Bronchial epithelial cell (primary cell): ENCODE data around the gene JMJD1C. TPM values are rescaled to one million over a fixed set of nuclear protein-coding genes. Genes with fewer than 3 reads are reported as not detected.
A peak's percentile ranks its signal among the peaks of the same experiment; 100 is the strongest.

Experiments used
- DNase-seq: peaks from one replicate; pipeline ENCODE4 v3.0.0-alpha.2; 2010; ENCODE audit warnings: low read depth
- FAIRE-seq: peaks from 2 replicates; lab custom pipeline; 2011; peaks lifted over from hg19 to GRCh38; lab: Jason Lieb, UNC
- H3K27me3 ChIP-seq: 2 replicates; pipeline ENCODE4 v1.5.1; 2011; ENCODE audit warnings: low read length; ENCODE audit not compliant: control insufficient read depth, insufficient read depth
- H3K36me3 ChIP-seq: 2 replicates; pipeline ENCODE4 v1.5.1; 2011; ENCODE audit warnings: low read length; ENCODE audit not compliant: control insufficient read depth, insufficient read depth
- H3K4me3 ChIP-seq: 2 replicates; pipeline ENCODE4 v1.5.1; 2011; ENCODE audit warnings: mild to moderate bottlenecking, low read depth, low read length, control low read depth
- total RNA-seq: library from RNA; depleted of rRNA; stranded (reverse); fragments of >200 nt; gene quantifications from 2 replicates; pipeline ENCODE4 v1.2.1, GENCODE V29; 2014
- TF ChIP-seq, protein P1 (sequence below): IDR thresholded peaks from 2 replicates; pipeline ENCODE4 v1.5.1; 2011; ENCODE audit warnings: mild to moderate bottlenecking, moderate library complexity, low read length, control low read depth, inconsistent platforms; ENCODE audit not compliant: insufficient read depth, severe bottlenecking

The JMJD1C gene, protein sequence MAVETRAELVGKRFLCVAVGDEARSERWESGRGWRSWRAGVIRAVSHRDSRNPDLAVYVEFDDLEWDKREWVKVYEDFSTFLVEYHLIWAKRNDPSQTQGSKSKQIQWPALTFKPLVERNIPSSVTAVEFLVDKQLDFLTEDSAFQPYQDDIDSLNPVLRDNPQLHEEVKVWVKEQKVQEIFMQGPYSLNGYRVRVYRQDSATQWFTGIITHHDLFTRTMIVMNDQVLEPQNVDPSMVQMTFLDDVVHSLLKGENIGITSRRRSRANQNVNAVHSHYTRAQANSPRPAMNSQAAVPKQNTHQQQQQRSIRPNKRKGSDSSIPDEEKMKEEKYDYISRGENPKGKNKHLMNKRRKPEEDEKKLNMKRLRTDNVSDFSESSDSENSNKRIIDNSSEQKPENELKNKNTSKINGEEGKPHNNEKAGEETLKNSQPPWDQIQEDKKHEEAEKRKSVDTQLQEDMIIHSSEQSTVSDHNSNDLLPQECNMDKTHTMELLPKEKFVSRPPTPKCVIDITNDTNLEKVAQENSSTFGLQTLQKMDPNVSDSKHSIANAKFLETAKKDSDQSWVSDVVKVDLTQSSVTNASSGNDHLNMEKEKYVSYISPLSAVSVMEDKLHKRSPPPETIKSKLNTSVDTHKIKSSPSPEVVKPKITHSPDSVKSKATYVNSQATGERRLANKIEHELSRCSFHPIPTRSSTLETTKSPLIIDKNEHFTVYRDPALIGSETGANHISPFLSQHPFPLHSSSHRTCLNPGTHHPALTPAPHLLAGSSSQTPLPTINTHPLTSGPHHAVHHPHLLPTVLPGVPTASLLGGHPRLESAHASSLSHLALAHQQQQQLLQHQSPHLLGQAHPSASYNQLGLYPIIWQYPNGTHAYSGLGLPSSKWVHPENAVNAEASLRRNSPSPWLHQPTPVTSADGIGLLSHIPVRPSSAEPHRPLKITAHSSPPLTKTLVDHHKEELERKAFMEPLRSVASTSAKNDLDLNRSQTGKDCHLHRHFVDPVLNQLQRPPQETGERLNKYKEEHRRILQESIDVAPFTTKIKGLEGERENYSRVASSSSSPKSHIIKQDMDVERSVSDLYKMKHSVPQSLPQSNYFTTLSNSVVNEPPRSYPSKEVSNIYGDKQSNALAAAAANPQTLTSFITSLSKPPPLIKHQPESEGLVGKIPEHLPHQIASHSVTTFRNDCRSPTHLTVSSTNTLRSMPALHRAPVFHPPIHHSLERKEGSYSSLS (N-terminal part only)
- 61.8 and 72.1 TPM in 2 replicates for total RNA-seq

DNA sequence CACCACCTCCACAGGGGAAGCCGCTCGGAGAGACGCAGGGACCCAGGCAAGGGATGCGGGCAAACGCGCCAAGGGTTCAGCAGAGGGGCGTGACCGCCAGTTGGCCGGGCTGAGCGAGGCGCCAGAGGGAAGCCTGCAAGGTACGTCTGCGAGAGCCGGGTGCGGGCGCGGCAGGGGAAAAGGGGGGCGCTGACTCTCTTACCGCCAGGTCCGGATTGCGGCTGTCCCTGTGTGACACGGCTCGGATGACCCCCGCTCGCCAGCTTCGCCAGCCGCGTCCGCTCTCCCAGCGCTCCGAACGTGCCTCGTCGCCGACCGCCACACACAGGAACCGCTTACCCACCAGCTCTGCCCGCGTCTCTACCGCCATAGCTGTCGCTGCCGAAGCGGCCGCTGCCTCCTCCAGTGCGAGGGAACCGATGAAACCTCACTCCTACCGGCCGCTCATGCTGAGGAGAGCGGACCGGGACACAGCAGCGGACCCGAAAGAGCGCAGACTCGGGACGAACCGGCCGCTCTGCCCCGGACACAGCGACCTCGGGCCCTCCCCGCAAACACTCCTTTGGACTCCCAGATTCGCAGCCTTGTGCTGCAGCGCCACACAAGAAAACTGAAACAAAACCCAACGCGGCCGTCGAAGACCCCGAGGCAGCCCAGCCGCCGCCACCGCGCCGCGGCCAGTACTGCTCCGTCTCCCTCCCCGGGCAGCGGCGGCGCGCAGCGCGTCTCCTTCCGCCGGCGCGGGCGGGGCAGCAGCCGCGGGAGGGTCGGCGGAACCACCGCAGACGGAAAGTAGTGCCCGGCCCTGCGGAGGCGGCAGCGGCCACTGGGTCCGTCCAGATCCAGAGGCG is at the start of gene JMJD1C:
JMJD1C (minus strand) TSS at position 685 of the 851 bp plus-strand sequence; CDS start at position 370, 315 bp downstream.
- Histone ChIP-seq H3K36me3 (no peaks in the 10 kb centered on the region), H3K27me3 (no peaks in the 10 kb centered on the region), H3K4me3 (peak within 1 kb of the TSS; percentile 99)
- no peak for FAIRE-seq
- TF ChIP-seq, protein P1, sequence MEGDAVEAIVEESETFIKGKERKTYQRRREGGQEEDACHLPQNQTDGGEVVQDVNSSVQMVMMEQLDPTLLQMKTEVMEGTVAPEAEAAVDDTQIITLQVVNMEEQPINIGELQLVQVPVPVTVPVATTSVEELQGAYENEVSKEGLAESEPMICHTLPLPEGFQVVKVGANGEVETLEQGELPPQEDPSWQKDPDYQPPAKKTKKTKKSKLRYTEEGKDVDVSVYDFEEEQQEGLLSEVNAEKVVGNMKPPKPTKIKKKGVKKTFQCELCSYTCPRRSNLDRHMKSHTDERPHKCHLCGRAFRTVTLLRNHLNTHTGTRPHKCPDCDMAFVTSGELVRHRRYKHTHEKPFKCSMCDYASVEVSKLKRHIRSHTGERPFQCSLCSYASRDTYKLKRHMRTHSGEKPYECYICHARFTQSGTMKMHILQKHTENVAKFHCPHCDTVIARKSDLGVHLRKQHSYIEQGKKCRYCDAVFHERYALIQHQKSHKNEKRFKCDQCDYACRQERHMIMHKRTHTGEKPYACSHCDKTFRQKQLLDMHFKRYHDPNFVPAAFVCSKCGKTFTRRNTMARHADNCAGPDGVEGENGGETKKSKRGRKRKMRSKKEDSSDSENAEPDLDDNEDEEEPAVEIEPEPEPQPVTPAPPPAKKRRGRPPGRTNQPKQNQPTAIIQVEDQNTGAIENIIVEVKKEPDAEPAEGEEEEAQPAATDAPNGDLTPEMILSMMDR, result no peak
- peak; percentile 52 for DNase-seq

DNA sequence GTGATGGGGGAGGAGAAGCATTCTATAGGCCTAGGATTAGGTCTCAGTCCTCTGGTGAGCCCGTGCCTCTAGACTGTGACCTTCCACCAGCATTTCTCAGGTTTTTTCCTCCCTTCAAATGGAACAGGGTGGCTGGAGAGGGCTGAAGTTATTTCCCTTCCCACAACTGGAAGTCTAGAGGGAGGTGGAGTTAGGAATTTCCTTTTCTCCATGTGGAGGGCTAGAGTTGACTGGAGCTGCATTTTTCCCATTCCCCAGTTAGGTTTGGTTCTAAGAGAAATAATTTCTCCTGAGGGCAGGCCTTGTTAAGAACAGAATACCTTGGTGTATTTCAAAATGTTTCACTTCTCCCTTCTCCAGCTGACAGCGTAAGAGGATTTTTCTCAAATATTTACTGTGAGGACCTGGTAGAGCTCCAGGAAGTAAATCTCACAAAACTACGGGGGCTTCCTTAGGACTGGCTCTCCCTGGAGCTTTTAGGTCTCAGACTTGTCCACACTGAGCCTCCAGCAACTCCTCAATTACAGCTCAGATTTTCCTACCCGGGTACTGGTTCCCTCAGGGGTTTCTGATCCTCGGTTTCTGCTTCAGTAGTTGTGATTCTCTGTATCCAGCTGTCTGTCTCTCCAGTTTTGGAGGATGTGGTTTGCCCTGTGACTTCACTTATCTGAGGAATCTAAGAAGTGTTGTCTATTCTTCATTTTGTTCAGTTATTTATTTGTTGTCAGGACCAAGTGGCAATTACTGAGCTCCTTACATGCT is 49.4 kb upstream of the JMJD1C start:
- Histone ChIP-seq H3K27me3 (no peaks in the 10 kb centered on the region), H3K4me3 (no peak overlapping the region), H3K36me3 (no peaks in the 10 kb centered on the region)
- DNase-seq, result peak; percentile 26
- TF ChIP-seq, protein P1, result no peak
- FAIRE-seq, result no peak

DNA sequence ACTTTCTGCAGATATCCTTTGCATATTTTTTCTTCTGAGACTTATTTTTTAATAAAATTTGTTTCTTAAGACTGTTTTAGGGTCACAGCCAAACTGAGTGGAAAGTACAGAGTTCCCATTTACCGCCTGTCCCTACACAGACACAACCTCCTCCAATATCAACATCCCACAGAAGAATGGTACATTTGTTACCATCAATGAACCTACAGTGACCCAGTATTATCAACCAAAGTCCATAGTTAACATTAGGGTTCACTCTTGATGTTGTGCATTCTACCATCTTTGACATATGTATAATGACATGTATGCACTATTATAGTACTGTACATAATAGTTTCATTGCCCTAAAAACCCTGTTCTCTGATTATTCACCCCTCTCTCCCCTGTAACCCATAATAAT is 40.8 kb upstream of the JMJD1C start:
- DNase-seq, result no peak
- no peak overlapping the region for H3K4me3 ChIP-seq
- TF ChIP-seq, protein P1, result no peak
- no peak for FAIRE-seq
- no peaks in the 10 kb centered on the region for H3K27me3 ChIP-seq
- no peaks in the 10 kb centered on the region for H3K36me3 ChIP-seq

DNA sequence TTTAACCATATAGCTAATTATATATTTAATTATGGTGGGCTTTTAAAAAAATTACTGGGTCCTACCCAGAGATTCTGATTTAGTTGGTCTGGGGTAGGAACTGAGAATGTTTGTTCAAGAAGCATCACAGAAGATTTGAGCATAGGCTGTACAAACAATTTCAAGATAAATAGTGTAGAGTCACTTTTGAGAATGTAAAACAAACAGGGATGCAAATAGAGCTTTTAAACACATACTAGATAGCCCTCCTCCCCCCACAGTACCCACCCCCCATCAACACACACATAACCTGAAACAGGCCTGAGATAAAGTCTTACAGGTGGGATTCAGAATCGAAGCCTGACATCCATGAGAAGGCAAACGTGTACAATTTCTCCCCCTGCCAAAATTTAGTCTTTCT is 39.8 kb upstream of the JMJD1C start:
- no peak for FAIRE-seq
- Histone ChIP-seq H3K36me3 (no peaks in the 10 kb centered on the region), H3K4me3 (no peak overlapping the region), H3K27me3 (no peaks in the 10 kb centered on the region)
- TF ChIP-seq, protein P1, result no peak
- DNase-seq, result no peak
